AG04449 (cell line): Measurements from ENCODE around the gene CBFA2T2.

Source experiments
- CTCF ChIA-PET: fragments of 350-600 bp; formaldehyde crosslinking; extraction: SDS; loops from one replicate; lab custom pipeline; 2021; ENCODE audit warnings: antibody characterized with exemption; lab: Yijun Ruan, JAX
- POLR2A ChIA-PET: fragments of 400-600, 350-600 bp; formaldehyde crosslinking; extraction: SDS; loops from one replicate; lab custom pipeline; 2020; ENCODE audit warnings: antibody characterized with exemption, inconsistent platforms; lab: Yijun Ruan, JAX
- DNase-seq: peaks from one replicate; pipeline ENCODE4 v3.0.0-alpha.2; 2010; ENCODE audit warnings: low read depth, low spot score
- H3K4me3 ChIP-seq: 2 replicates; pipeline ENCODE4 v1.5.1; 2011; ENCODE audit warnings: low read depth, mild to moderate bottlenecking, control low read depth, low read length
- TF ChIP-seq, protein P1 (sequence below): IDR thresholded peaks from one replicate; pipeline ENCODE4 v1.5.1; 2011; ENCODE audit warnings: mild to moderate bottlenecking, moderate library complexity, low read length, control low read depth, inconsistent platforms; ENCODE audit not compliant: insufficient read depth; ENCODE audit errors: missing control alignments

CBFA2T2 gene

GRCh38 chr20:33575282-33575681, 85.4 kb downstream of the CBFA2T2 start:
- CTCF ChIA-PET: interaction anchor here (1.8 kb wide), 1 partner anchor 13 kb away, joined by 4 read pairs; no protein-coding TSS in a partner anchor
- DNase-seq: no peak
- TF ChIP-seq, protein P1, sequence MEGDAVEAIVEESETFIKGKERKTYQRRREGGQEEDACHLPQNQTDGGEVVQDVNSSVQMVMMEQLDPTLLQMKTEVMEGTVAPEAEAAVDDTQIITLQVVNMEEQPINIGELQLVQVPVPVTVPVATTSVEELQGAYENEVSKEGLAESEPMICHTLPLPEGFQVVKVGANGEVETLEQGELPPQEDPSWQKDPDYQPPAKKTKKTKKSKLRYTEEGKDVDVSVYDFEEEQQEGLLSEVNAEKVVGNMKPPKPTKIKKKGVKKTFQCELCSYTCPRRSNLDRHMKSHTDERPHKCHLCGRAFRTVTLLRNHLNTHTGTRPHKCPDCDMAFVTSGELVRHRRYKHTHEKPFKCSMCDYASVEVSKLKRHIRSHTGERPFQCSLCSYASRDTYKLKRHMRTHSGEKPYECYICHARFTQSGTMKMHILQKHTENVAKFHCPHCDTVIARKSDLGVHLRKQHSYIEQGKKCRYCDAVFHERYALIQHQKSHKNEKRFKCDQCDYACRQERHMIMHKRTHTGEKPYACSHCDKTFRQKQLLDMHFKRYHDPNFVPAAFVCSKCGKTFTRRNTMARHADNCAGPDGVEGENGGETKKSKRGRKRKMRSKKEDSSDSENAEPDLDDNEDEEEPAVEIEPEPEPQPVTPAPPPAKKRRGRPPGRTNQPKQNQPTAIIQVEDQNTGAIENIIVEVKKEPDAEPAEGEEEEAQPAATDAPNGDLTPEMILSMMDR: no peak
- POLR2A ChIA-PET: no interaction called here
- H3K4me3 ChIP-seq: no peak overlapping the region

DNA sequence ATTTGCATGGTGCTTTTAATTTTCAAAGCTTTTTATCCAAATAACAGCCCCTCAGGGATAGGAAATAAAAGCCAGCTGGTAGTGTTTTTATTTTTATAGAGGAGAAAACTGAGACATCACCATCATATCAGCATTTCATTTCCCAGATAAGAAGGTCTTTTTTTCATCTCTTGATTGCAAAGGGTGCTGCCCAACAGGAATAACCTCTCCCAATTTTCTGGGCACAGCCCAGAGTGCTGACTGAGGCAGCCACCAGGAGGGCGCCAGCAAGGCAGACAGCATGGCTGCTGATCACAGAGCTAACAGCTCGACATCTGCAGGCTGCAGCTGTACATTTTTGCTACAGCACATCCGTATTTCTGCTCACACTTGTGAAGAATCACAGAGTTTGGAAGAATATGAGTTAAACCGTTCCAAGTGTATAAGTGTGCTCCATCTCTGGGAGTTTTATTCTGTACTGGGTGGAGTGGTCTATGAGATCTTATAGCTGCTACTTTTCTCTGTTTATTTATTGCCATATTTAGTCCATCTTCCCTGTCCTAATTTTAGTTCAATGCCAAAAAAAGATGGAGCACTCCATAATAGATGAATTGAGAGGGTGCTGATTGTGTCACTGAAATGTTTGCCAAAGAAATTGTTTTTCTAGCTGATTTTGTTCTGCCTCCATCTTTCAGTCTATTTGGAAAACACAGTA, 86.7 kb downstream of the CBFA2T2 start:
- H3K4me3 ChIP-seq: no peak overlapping the region
- CTCF ChIA-PET: interaction anchor here (0.9 to 2.0 kb wide), 2 partner anchors 9 to 14 kb away, joined by 4 to 8 read pairs; no protein-coding TSS in a partner anchor
- TF ChIP-seq, protein P1: peak; percentile 2
- POLR2A ChIA-PET: no interaction called here
- DNase-seq: no peak

GRCh38 chr20:33578510-33578909, 88.6 kb downstream of the CBFA2T2 start:
- H3K4me3 ChIP-seq: no peak overlapping the region
- no peak for DNase-seq
- ChIA-PET POLR2A (interaction anchor here (1.1 kb wide), 1 partner anchor 16 kb away, joined by 6 read pairs; no protein-coding TSS in a partner anchor), CTCF (interaction anchor here (0.9 kb wide), 1 partner anchor 121 kb away, joined by 3 read pairs; no protein-coding TSS in a partner anchor)
- TF ChIP-seq, protein P1: no peak

DNA sequence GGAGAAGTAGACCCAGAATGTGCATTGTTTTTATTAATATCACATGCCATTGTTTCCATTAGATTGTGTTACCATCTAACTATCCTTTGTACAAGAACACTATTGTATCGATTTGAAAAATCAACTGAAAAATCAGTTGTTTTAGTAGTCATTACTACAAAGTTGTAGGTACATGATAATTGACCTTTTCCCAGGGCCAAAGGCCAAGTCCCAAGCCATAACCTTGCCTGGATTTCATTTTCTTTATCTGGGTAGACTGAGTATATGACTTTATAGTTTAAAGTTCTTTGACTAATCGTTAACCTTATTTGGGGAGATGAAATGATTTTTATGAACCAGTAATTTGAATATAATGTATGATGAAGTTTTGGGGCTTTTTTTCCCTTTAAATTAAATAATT, 93.2 kb downstream of the CBFA2T2 start:
- POLR2A ChIA-PET: no interaction called here
- TF ChIP-seq, protein P1: no peak
- CTCF ChIA-PET: no interaction called here
- no peak for DNase-seq
- no peak overlapping the region for H3K4me3 ChIP-seq

GRCh38 chr20:33584976-33585375, 95.1 kb downstream of the CBFA2T2 start:
- ChIA-PET CTCF (interaction anchor here (2.3 kb wide), 1 partner anchor 8 kb away, joined by 8 read pairs; no protein-coding TSS in a partner anchor), POLR2A (interaction anchor here (0.7 kb wide), 1 partner anchor 142 kb away, joined by 3 read pairs; no protein-coding TSS in a partner anchor)
- TF ChIP-seq, protein P1: no peak
- no peak overlapping the region for H3K4me3 ChIP-seq
- DNase-seq: no peak

DNA sequence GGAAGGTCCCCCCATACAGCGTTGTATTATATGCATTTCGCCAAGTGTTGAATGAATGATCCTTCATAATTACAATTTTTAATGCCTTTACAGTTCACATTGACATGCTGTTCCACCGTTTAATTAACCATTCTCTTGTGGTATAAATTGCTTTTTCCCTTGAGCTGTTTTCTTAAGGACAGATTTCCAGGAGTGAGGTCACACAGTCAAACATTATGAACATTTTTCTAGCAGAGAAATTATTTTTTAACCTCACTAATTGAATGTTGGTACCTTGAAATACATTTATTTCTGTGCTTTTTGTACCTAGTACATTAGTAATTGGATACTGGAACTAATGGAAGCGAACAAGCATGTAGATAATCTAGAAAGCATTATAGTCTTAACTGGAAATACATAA, 95.5 kb downstream of the CBFA2T2 start:
- no peak for DNase-seq
- TF ChIP-seq, protein P1: no peak
- ChIA-PET CTCF (interaction anchor here (2.3 kb wide), 1 partner anchor 9 kb away, joined by 8 read pairs; no protein-coding TSS in a partner anchor), POLR2A (no interaction called here)
- H3K4me3 ChIP-seq: no peak overlapping the region
